SK-N-MC (cell line): ENCODE results near the gene VWA8.

Experiments
- EZH2 ChIP-seq: fragments of 200-600 bp; sonication (generic); IDR thresholded peaks from one replicate; pipeline ENCODE4 v1.6.1; 2017; ENCODE audit warnings: antibody characterized with exemption
- POLR2AphosphoS5 ChIP-seq: IDR thresholded peaks from 2 replicates; pipeline ENCODE4 v1.6.1; 2012; ENCODE audit warnings: mild to moderate bottlenecking, low read depth, low read length, borderline replicate concordance

GRCh38 chr13:41854758-41855157 is 106.2 kb downstream of the VWA8 start:
- TF ChIP-seq EZH2 (no peak), POLR2AphosphoS5 (no peak)
